Epithelial cell of esophagus (primary cell): ENCODE results near the gene HBB.
A peak's percentile ranks its signal among the peaks of the same experiment; 100 is the strongest.

Source experiments
- DNase-seq: peaks from one replicate; pipeline ENCODE4 v3.0.0; 2010; ENCODE audit warnings: low read depth
- H3K4me3 ChIP-seq: 2 replicates; pipeline ENCODE4 v1.5.1; 2011; ENCODE audit warnings: mild to moderate bottlenecking, low read length, control low read depth
- CTCF ChIP-seq: IDR thresholded peaks from 2 replicates; pipeline ENCODE4 v1.5.1; 2011; ENCODE audit warnings: low read depth, mild to moderate bottlenecking, low read length, control low read depth, inconsistent platforms; ENCODE audit not compliant: insufficient read depth; ENCODE audit errors: missing control alignments

Gene HBB

GRCh38 chr11:5203366-5203765, 23.5 kb downstream of the HBB start:
- DNase-seq, result no peak
- no peak for TF ChIP-seq CTCF

GRCh38 chr11:5200582-5200981, 26.3 kb downstream of the HBB start, which contains the start of gene OR51V1:
Gene OR51V1, minus strand, starts transcription at chr11:5200682. Its CDS starts 0 bp downstream, at chr11:5200682.
- DNase-seq, result no peak
- H3K4me3 ChIP-seq, result no peak within 1 kb of the TSS
- no peak for TF ChIP-seq CTCF

More at GRCh38 chr11:5203366-5203765, 23.5 kb downstream of the HBB start:
- no peak overlapping the region for H3K4me3 ChIP-seq

- no peak for DNase-seq
- no peak for TF ChIP-seq CTCF
- no peak overlapping the region for H3K4me3 ChIP-seq
Measured at GRCh38 chr11:5198285-5198684, 28.6 kb downstream of the HBB start.

- no peak for TF ChIP-seq CTCF
- no peak overlapping the region for H3K4me3 ChIP-seq
- DNase-seq, result peak; percentile 10
Measured at GRCh38 chr11:5197536-5197935, 29.3 kb downstream of the HBB start.

- H3K4me3 ChIP-seq, result no peak overlapping the region
- DNase-seq, result no peak
- no peak for TF ChIP-seq CTCF
Measured at GRCh38 chr11:5196731-5197130, 30.1 kb downstream of the HBB start.

GRCh38 chr11:5196067-5196466, 30.8 kb downstream of the HBB start:
- no peak for TF ChIP-seq CTCF
- H3K4me3 ChIP-seq, result no peak overlapping the region
- no peak for DNase-seq

GRCh38 chr11:5192738-5193137, 34.1 kb downstream of the HBB start:
- no peak for DNase-seq
- no peak overlapping the region for H3K4me3 ChIP-seq
- no peak for TF ChIP-seq CTCF
